WERI-Rb-1 (cell line): ENCODE data around the gene ZMYND10.
"Not testable (repeated sequence)": the region's sequence is repeated elsewhere in the genome, so short reads cannot be mapped to it uniquely, and the experiment has no call there.

Experiments used
- DNase-seq: peaks from one replicate; pipeline ENCODE4 v3.0.0-alpha.2; 2020
- H3K27ac ChIP-seq: fragments of 250-450 bp; sonication (Bioruptor Pico); 2 replicates; pipeline ENCODE4 v1.5.1; 2020; ENCODE audit warnings: mild to moderate bottlenecking, moderate library complexity
- H3K27me3 ChIP-seq: fragments of 250-450 bp; sonication (Bioruptor Pico); 2 replicates; pipeline ENCODE4 v1.5.1; 2021; ENCODE audit warnings: mild to moderate bottlenecking, low read depth, moderate library complexity; ENCODE audit not compliant: insufficient read depth, severe bottlenecking
- H3K36me3 ChIP-seq: fragments of 250-450 bp; sonication (Bioruptor Pico); 2 replicates; pipeline ENCODE4 v1.5.1; 2020; ENCODE audit warnings: mild to moderate bottlenecking, moderate library complexity
- H3K4me3 ChIP-seq: 2 replicates; pipeline ENCODE4 v1.5.1; 2011; ENCODE audit warnings: low read depth, mild to moderate bottlenecking, control low read depth, low read length
- H3K9me3 ChIP-seq: fragments of 250-450 bp; sonication (Bioruptor Pico); 2 replicates; pipeline ENCODE4 v1.5.1; 2021; ENCODE audit warnings: mild to moderate bottlenecking, moderate library complexity; ENCODE audit not compliant: severe bottlenecking
- CTCF ChIP-seq: IDR thresholded peaks from 2 replicates; pipeline ENCODE4 v1.5.1; 2011; ENCODE audit warnings: low read depth, mild to moderate bottlenecking, control low read depth, inconsistent platforms, low read length

The ZMYND10 gene

DNA sequence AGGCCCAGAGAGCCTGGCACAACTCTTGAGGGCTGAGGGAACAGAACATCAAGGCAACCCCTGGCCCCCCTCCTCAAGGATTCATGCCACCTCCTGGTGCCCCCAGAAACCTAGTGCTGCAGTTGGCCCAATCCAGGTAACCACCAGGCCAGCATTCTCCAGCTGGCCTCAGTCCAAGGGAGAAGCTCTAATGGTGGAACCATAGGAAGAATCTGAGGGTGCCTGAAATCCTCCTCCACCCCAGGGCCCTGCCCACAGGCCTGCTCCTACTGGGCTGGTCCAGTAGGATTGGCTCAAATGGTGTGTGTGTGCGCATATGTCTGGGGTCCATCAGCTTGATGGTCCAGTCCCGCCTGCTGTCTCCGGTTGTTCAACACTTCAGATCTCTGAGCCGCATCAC lies 30.7 kb downstream of the ZMYND10 start:
- no peaks in the 10 kb centered on the region for H3K27me3 ChIP-seq
- H3K4me3 ChIP-seq: no peak overlapping the region
- TF ChIP-seq CTCF: no peak
- no peak for DNase-seq
- H3K36me3 ChIP-seq: peaks cover 34% of the 10 kb centered on the region
- H3K9me3 ChIP-seq: no peaks in the 10 kb centered on the region
- H3K27ac ChIP-seq: no peak overlapping the region

- Histone ChIP-seq H3K27me3 (no peaks in the 10 kb centered on the region), H3K36me3 (peaks cover 29% of the 10 kb centered on the region), H3K4me3 (no peak overlapping the region), H3K9me3 (no peaks in the 10 kb centered on the region), H3K27ac (no peak overlapping the region; the same call in 1 of the 2 replicates)
- no peak for TF ChIP-seq CTCF
- DNase-seq: no peak
Observed at GRCh38 chr3:50314342-50314741, 31.2 kb downstream of the ZMYND10 start.

DNA sequence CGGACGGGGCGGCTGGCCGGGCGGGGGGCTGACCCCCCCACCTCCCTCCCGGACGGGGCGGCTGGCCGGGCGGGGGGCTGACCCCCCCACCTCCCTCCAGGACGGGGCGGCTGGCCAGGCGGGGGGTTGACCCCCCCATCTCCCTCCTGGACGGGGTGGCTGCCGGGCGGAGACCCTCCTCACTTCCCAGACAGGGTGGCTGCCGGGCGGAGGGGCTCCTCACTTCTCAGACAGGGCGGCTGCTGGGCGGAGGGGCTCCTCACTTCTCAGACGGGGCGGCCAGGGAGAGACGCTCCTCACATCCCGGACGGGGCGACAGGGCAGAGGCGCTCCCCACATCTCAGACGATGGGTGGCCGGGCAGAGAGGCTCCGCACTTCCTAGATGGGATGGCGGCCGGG lies 33.5 kb downstream of the ZMYND10 start:
- DNase-seq, H3K27ac ChIP-seq, H3K27me3 ChIP-seq, H3K4me3 ChIP-seq: not testable (repeated sequence)
- peaks cover 12% of the 10 kb centered on the region for H3K36me3 ChIP-seq
- H3K9me3 ChIP-seq: peaks cover 15% of the 10 kb centered on the region

DNA sequence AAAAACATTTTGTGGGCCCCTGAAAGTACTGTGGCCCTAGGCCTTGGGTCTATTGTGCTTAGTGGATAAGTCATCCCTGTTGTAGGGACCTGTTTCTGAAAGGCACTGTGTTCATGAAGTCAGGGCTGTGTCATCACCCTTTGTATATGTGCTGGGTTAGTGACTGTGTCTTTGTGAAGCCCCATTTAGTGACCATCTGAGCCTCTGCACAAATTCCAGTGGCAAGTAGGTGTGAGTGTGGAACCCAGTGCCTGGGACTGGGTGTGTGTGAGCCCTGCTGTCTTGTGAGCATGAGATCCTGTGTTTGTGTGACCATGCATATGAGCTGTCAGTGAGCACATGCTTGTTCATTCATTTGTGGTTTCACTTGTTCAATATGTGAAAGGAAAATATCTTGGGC lies 40.9 kb downstream of the ZMYND10 start:
- no peak for DNase-seq

GRCh38 chr3:50303013-50303815 lies 42.3 kb downstream of the ZMYND10 start, which contains the start of gene HYAL1:
TSS of gene HYAL1 (minus strand) at chr3:50303574. CDS start at chr3:50302956, 618 bp downstream.
- DNase-seq: peak; percentile 94
- H3K4me3 ChIP-seq: peak within 1 kb of the TSS; percentile 35
- H3K9me3 ChIP-seq: peaks cover 7% of the 10 kb centered on the region
- no peaks in the 10 kb centered on the region for H3K36me3 ChIP-seq
- peak; percentile 56 for TF ChIP-seq CTCF
- no peaks in the 10 kb centered on the region for H3K27me3 ChIP-seq
- H3K27ac ChIP-seq: peak within 1 kb of the TSS; percentile 80

More for the DNA sequence above, 40.9 kb downstream of the ZMYND10 start:
- H3K9me3 ChIP-seq: peaks cover 16% of the 10 kb centered on the region
- no peak overlapping the region for H3K4me3 ChIP-seq
- H3K27me3 ChIP-seq: no peaks in the 10 kb centered on the region
- peaks cover 3% of the 10 kb centered on the region for H3K36me3 ChIP-seq
- TF ChIP-seq CTCF: no peak
- no peak overlapping the region for H3K27ac ChIP-seq

GRCh38 chr3:50302095-50303012 lies 43.2 kb downstream of the ZMYND10 start:
- Histone ChIP-seq H3K27me3 (no peaks in the 10 kb centered on the region), H3K9me3 (peaks cover 3% of the 10 kb centered on the region), H3K36me3 (no peaks in the 10 kb centered on the region), H3K27ac (peak overlapping the region; percentile 80), H3K4me3 (0 out of 2 replicates have a peak overlapping the region, but pooled peaks have one; percentile 35)
- DNase-seq: no peak
- TF ChIP-seq CTCF: no peak
